SIG-M5 treated with dmso at 0.1 percent for 504 hours (cell line): ENCODE data around the gene CDH18.
A peak's percentile ranks its signal among the peaks of the same experiment; 100 is the strongest.

Experiments used
- DNase-seq: peaks from one replicate; lab custom pipeline; 2025; ENCODE audit not compliant: unreplicated experiment; lab: John Stamatoyannopoulos, UW

The CDH18 gene

DNA sequence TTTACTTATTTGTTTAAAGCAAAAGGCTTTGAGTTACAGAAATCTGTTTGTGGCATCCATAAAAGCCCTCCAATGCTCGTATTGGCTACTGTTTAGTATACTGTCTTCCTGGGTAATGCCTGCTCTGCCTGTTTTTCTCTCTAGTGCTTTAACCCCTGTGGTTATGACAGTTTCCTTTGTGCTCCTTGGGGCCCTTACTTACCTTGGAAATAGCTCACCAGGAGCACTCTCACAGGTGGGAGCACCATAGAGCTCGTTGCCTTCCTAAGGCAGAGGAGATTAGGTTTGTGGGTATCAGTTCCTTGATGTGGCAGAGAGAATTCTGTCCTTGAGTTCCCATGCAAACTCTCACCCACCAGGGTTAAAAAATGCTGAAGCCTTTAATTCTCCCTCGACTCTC, 242.8 kb downstream of the CDH18 start:
- no peak for DNase-seq

DNA sequence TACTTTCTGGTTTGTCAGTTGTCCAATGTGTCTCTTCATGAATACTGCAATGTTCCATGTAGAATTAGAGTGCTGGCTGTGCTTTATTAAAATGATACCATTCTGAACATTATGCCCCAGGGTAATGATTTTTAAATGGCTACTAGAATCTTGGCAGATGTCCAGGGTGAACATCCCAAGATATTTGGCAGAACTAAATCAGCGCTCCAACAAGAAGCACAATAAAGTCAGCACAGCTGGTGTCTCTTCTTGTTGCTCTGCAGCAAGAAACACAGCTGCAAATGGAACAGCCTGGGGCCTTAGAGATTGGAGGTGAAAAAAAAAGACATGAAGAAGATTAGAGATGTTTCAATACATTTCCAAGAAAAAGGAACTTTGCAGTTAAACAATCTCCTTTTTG, 248.3 kb downstream of the CDH18 start:
- DNase-seq: no peak

DNA sequence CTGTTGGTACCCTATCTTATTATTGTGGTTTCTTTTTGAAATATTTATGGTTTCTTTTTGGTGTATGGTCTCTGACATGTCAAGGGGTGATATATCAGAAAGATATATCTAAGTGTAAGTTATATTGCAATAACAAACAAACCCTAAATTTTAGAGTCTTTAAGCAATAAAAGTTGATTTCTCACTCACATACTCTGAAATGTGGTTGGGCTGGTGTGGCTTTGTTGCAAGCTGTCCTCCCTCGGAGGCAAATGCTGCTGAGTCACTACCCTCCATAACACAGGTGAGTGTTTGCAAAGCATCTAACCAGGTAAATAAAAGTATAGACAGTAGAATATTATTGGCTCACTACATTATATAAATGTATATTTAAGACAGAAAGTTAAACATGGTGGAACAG, 253.2 kb downstream of the CDH18 start:
- DNase-seq: peak; percentile 31

DNA sequence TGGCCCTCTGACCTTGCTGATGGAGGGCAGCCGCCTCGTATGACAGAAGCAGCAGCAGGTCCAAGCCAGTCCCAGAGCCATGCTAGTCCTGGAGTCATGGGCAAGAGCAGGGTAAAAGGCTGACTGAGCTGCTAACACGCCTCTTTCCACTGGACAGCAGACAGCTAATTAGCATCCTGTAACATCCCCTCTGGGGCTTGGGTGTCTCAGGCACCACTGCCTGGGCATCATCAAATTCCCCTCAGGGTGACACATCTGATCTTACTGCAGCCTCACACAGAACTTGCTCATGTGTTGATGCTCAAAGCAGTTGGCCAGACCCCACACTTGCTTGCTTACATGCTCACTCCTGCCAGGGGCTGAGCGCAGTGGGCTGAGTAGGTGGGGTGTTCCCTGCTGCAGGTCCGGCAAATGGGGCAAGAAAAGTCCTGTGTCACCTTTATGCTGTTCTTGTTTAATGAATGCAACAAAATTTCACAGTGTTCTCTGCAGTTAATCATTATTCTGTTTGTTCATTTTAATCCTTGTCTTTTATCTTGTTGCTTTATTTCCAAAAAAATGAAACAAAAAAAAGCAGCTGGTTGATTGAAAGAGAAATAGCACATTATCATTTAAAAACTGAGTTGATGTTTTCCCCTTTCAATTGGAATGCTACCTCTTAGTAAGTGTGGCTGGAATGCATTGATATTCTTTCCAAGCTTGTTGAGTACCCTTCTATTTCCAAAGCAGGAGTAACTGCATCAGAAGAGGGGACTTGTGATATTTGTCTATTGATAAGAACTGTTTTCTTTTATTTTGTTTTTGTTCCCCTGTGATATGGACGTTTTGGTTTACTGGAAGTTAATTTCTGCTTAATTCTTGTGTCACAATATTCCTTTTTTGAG, 254.1 kb downstream of the CDH18 start:
- no peak for DNase-seq

DNA sequence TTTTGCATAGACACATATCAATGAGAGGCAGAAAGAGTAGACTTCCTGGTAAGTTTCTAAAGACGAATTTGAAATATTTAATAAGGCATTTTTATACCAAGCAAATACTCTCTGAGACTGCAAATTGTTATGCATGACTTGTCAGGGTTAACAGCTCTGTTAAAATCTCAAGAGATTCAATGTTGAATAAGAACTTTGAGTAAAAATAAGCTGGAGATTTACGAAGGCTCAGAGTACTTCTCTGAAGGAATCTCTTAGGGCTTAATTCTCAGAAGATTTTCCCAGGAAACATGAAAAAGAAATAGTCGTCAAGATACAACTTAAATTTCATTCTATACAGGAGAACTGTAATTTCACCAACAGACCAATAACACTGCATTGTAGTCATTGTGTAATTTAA, 259.4 kb downstream of the CDH18 start:
- DNase-seq: no peak

DNA sequence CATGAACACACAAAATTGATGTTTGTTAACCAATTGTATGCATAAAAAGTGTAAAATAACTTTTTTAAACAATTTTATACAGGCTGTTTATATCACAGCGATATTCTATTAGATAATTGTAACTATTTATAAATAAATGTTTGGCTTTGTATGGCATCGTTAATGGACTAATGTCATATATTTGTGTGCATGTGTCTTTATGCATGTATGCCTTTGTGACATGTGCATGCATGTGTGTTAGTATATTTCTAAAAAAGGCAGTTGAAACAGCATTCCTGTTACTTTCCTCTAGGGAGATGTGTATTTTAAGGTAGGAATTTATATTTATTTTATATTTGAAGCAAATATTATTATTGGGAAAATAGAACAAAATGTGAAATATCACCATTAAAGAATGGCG, 268.9 kb downstream of the CDH18 start:
- no peak for DNase-seq

DNA sequence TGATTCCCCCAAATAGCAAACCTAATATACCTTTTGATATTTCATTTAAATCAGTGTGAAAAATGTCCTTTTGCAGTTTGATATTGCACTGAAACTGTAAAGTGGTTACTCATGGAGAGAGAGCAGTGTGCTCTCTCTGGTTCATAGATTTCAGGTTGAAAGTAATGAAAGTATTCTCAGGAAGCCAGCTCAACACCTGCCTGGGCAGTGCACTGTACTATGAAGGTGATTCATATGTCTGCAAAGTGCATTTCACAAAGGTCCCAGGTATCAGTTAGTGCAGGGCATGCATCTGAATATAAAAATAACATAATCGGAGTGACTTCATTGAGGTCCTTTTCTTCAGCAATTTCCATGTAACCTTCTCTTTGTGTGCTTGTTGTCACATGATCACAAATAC, 274.3 kb downstream of the CDH18 start:
- DNase-seq: no peak

DNA sequence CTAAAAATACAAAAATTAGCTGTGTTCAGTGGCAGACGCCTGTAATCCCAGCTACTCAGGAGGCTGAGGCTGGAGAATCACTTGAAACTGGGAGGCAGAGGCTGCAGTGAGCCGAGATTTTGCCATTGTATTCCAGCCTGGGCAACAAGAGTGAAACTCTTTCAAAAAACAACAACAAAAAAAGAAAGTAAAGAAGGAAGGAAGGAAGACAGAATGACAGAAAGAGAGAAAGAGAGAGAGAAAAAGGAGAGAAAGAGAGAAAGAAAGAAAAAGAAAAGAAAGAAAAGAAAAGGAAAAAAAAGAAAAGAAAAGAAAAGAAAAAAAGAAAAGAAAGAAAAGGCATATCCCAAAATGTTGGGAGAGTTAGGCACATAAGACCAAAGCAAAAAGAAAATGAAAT, 278.6 kb downstream of the CDH18 start:
- no peak for DNase-seq

DNA sequence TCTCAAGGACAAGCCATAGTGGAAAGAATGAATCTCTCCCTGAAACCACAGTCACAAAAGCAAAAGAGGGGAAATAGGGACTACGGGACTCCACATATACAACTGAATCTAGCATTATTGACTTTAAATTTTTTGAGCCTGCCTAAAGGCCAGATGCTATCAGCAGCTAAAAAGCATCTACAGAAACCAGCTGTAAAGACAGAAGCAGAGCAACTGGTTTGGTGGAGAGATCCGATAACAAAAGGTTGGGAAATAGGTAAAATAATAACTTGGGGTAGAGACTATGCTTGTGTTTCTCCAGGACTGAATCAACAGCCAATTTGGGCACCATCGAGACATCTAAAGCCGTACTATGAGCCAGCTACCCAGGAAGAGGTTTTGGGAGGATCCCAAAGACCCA, 281.2 kb downstream of the CDH18 start:
- DNase-seq: no peak

DNA sequence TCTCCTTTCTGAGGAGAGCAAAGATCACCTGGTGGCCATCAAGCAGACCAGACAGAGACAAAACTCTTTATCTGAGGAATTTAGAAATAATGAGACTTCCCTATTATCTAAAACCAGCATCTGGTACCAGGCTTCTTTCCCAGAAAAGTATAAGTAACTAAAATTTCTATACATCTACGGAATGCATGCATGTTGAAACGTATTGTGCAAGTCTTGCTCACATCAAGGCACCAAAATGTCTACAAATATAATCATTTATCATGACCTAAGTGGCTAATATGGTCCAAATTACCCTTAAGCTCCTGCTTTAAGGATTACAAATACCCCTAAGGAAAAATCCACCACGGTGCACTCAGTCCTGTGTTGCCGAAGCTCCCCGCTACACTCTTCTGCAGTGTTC, 286.3 kb downstream of the CDH18 start:
- DNase-seq: no peak

DNA sequence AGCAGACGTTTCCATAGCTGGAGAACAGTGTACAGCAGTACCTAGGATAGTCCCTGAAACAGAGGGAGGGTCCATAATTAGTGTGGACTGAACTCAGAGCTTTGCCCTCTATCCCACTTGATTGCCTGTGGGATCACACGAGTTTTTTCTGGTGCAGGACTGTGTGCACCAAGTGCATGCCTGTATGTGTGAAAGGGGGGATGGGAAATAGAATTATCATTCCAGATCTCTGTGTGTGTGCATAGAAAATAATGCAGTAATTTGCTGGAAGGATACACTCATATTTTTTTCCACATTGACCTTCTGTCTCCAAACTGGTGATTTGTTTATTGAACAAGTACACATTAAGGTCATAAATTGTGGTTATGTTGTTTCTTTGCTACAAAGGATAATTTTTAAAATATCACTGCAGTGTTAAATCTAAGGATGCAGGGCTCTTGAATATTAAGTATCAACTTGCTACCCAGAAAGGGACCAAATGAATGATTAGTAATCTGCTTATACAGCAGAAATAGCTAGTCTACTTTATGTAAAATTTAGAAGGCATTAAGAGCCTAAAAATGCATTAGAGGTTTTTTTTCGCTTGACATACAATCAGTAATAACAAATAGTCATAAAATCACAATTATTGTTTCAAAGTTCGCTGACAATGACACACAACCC, 292.9 kb downstream of the CDH18 start:
- DNase-seq: no peak

DNA sequence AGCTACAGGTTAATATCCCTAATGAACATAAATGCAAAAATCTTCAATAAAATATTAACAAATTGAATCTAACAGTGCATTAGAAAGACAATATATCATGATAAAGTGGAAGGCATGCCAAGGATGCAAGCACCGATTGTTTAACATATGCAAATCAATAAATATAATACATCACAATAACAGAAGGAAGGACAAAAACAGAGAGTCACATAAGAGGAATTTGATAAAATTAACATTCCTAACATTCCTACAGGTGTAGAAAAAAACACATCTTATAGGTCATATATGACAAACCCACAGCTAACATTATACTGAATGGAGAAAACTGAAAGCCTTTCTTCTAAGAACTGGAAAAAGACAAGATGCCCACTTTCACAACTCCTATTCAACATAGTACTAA, 297.0 kb downstream of the CDH18 start:
- DNase-seq: no peak

DNA sequence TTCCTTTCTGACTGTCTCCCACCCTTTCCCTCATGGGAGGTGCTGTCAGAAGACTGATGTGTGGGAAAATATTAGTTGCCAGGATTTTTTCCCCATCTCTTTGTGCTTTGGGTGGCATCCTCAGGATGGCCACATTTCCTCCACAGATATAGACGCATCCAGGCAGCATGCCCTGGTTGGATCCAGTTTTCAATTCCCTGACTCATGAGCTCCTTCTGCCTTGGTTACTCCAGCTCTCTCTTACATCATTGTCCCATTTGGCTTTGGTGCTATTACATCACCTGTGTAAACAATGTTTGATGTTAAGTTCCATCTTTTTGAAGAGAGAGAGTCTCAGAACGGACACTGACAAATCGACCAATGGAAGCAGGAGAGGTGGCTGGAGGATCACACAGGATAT, 302.5 kb downstream of the CDH18 start:
- no peak for DNase-seq

DNA sequence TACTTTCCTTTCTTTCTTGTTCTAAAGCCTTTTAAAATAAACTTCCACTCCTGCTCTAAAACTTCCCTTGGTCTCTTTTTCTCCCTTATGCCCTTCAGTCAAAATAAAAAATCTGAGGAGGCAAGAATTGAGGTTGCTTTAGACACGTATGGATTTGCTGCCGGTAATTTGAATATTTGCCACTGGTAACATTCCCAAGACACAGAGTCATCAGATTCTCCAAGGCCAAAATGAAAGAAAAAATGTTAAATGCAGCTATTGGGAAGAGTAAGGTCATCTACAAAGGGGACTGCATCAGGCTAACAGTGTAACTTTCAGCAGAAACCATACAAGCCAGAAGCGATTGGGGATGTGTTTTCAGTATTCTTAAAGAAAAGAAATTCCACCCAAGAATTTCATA, 311.1 kb downstream of the CDH18 start:
- no peak for DNase-seq

DNA sequence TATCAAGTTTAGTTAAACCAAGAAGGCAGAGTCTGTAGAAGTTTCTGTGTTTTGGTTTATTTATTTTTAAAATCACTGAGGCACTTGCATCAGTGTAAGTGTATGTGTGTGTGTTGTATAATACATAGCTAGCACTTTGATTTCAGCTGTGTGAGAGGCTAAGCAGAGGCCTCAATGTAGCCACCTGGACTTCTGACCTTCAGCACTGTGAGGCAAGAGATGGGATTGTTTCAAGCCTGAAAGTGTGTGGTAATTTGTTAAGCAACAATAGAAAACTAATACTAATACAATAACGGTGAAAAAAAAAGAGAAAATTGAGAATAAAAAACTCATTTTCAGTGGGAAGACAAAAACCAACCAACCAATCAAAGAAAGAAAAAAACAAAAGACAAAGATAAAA, 327.3 kb downstream of the CDH18 start:
- no peak for DNase-seq

DNA sequence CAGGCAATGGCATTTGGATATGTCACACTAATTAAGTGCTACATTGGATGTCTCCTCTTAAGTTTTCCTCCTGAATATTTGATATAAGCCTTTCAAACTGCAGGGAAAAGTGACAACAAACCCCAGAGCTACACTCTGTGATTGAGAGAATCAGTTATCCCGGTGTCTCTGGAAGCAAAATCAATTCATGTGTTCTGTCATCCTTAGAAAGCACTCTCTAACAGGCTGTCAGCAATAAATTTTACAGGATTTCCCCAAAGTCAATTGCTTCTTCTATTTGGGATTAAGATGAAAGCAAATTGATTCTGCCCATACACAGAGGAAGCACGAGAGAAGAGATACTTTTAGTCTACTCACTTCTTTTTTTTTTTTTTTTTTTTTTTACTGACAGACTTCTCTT, 332.4 kb downstream of the CDH18 start:
- DNase-seq: no peak

DNA sequence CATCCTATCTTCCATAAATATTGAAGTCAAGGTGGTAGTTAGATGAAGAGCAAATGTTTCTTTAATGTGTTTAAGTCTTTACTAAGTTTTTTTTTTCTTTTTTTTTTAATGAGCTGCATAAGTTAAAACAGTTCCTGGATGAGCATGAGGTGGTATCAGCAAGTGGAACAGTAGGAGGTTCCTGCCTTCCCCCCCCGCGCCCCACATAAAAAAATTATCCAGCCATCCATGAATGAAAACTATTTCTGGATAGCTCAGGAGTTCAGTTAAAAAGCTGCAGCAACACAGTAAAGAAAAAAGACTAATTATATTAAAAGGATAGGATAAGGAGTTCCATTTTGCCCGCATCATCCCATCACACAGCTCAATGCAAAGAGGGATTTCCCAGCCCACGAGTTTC, 349.5 kb downstream of the CDH18 start:
- no peak for DNase-seq

DNA sequence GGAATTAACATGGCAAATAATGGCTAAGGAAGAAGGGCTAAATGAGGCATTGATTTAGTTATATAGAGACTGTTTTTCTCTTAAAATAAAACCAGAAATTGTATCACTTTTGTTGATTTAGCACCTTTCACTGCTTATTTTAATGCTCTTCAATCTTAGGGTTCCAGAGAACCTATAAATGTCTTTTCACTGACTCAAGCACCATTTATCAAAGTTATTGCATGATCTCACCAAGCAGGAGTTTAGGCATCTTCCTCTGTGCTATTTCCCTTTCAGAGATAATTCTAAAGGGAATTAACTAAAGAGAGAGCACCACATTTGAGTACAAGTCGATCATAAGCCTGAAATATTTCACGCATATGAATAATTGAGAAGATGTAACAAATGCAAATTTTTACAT, 357.1 kb downstream of the CDH18 start:
- no peak for DNase-seq

DNA sequence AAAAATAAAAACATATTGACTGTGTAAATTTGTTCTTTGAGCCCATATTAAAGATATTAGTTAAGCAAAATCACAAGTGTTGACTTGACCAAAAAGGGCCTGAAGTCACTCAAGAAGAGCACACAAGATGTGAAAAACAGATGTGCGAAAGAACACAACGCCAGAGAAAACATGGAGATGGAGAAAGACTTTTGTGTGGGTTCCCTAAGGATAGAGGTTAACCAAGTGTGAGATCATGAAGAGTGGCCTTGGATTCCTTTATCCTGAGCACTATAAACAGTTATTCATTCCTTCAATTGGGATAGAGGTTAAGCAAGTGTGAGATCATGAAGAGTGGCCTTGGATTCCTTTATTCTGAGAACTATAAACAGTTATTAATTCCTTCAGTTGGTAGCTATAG, 361.8 kb downstream of the CDH18 start:
- no peak for DNase-seq

DNA sequence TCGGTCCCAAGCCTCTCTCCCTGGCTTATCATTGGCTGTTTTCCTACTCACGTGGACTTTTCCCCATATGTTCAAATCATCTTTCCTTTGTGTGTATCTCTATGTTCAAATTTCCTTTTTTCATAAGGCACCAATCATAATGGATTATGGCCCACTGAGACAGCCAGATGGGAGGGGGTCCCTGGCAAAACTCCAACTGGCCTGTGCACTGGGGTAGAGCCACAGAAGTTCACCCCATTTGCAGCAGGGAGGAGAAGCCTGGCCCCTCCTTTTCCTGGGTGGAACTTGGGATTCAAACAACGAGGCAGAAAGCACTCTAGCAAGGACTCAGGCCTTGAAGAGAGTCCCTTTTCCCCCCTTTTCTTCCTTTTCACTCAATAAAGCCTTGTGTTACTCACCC, 362.4 kb downstream of the CDH18 start:
- no peak for DNase-seq

DNA sequence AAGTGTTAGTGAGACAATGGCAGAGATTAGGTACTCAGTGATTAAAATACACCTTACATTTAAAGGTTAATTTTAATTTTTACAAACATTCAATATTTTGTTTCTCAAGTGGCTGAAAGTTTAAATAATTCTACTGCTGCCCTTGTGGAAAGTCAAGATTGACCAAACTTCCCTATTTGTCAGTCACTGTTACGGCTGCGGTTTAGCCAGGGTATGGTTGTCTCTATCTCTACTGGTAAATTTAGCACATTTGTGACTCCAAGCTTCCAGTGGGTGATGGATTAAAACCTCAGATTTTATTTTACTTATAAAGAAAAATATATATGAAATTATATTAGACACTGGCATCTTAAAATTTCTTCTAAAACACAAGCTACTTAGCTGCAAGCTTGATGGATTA, 368.4 kb downstream of the CDH18 start:
- DNase-seq: peak; percentile 27

DNA sequence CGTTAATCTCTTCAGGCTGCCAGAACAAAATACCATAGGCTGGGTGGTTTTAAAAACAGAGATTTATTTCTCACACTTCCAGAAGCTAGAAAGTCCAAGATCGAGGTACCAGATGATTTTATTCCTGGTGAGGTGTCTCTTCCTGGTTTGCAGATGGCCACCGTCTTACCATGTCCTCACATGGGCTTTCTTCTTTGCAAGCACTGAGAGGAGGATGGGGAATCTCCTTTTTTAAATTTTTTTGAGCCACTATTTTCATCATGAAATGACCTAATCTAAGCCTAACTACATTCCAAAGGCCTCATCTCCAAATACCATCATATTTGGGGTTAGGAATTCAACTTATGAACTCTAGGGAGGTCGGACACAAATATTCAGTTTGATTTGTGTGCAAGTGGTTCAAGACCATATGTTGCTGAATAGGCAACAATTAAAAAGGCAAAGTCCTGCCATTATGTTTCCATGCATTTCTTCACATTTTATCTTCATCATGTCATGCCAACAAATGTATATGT, 371.2 kb downstream of the CDH18 start:
- no peak for DNase-seq

DNA sequence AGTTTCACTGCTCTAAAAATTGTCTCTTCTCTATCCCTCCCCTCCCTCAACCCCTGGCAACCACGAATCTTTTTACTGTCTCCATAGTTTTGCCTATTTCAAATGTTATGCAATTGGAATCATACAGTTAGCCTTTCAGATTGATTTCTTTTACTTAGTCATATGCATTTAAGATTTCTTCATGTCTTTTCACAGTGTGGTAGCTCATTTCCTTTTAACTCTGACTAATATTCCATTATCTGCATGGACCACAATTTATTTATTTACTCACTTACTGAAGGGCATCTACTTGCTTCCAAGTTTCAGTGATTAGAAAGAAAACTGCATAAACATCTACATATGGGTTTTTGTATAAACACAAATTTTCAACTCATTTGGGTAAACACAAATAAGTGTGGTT, 372.3 kb downstream of the CDH18 start:
- DNase-seq: no peak
